ENCODE results near the gene UBE2E2. TPM values are rescaled to one million over a fixed set of nuclear protein-coding genes. Genes with fewer than 3 reads are reported as not detected.

Gene UBE2E2
- total RNA-seq, 1 donor from 2014 or later = 61.3 TPM

GRCh38 chr3:23376516-23377248, 173.6 kb downstream of the UBE2E2 start:
- FAIRE-seq (no peak), DNase-seq (ENCODE audit: low read depth) (no peak)
- Histone ChIP-seq H3K27me3 (ENCODE audit: control insufficient read depth, insufficient read depth, low read length) (no peaks in the 10 kb centered on the region), H3K4me3 (ENCODE audit: low read depth, low read length) (no peak overlapping the region), H3K36me3 (ENCODE audit: control insufficient read depth, insufficient read depth, low read length) (no peaks in the 10 kb centered on the region)
- no peak for TF ChIP-seq CTCF (IDR thresholded peaks at IDR 0.05; ENCODE audit: insufficient read depth, low read length, severe bottlenecking)

- Histone ChIP-seq H3K27me3 (ENCODE audit: control insufficient read depth, insufficient read depth, low read length) (no peaks in the 10 kb centered on the region), H3K36me3 (ENCODE audit: control insufficient read depth, insufficient read depth, low read length) (no peaks in the 10 kb centered on the region), H3K4me3 (ENCODE audit: low read depth, low read length) (no peak overlapping the region)
- DNase-seq (ENCODE audit: low read depth) = no peak
- no peak for TF ChIP-seq CTCF (IDR thresholded peaks at IDR 0.05; ENCODE audit: insufficient read depth, low read length, severe bottlenecking)
- FAIRE-seq = no peak
Observed at GRCh38 chr3:23377928-23378672, 175.0 kb downstream of the UBE2E2 start.

- FAIRE-seq (no peak), DNase-seq (ENCODE audit: low read depth) (no peak)
- Histone ChIP-seq H3K4me3 (ENCODE audit: low read depth, low read length) (no peak overlapping the region), H3K27me3 (ENCODE audit: control insufficient read depth, insufficient read depth, low read length) (no peaks in the 10 kb centered on the region), H3K36me3 (ENCODE audit: control insufficient read depth, insufficient read depth, low read length) (no peaks in the 10 kb centered on the region)
- no peak for TF ChIP-seq CTCF (IDR thresholded peaks at IDR 0.05; ENCODE audit: insufficient read depth, low read length, severe bottlenecking)
Observed at GRCh38 chr3:23383875-23384274, 180.7 kb downstream of the UBE2E2 start.

- FAIRE-seq (no peak), DNase-seq (ENCODE audit: low read depth) (no peak)
- no peak for TF ChIP-seq CTCF (IDR thresholded peaks at IDR 0.05; ENCODE audit: insufficient read depth, low read length, severe bottlenecking)
- Histone ChIP-seq H3K27me3 (ENCODE audit: control insufficient read depth, insufficient read depth, low read length) (no peaks in the 10 kb centered on the region), H3K36me3 (ENCODE audit: control insufficient read depth, insufficient read depth, low read length) (no peaks in the 10 kb centered on the region), H3K4me3 (ENCODE audit: low read depth, low read length) (no peak overlapping the region)
Observed at GRCh38 chr3:23385327-23385726, 182.2 kb downstream of the UBE2E2 start.

GRCh38 chr3:23387286-23387918, 184.3 kb downstream of the UBE2E2 start:
- no peak overlapping the region for H3K4me3 ChIP-seq (ENCODE audit: low read depth, low read length)
- H3K36me3 ChIP-seq (ENCODE audit: control insufficient read depth, insufficient read depth, low read length) = no peaks in the 10 kb centered on the region
- no peak for DNase-seq (ENCODE audit: low read depth)
- H3K27me3 ChIP-seq (ENCODE audit: control insufficient read depth, insufficient read depth, low read length) = no peaks in the 10 kb centered on the region
- FAIRE-seq = no peak
- TF ChIP-seq CTCF (IDR thresholded peaks at IDR 0.05; ENCODE audit: insufficient read depth, low read length, severe bottlenecking) = no peak
